ENCODE data around the gene ANKRD61.
A peak's percentile ranks its signal among the peaks of the same experiment; 100 is the strongest.
"Not testable (repeated sequence)": the region's sequence is repeated elsewhere in the genome, so short reads cannot be mapped to it uniquely, and the experiment has no call there.

Gene ANKRD61

GRCh38 chr7:6030988-6031387 is at the start of gene ANKRD61:
Gene ANKRD61 (plus strand): TSS chr7:6031376. CDS start chr7:6031376, 0 bp downstream.
- FAIRE-seq: no peak

- FAIRE-seq: not testable (repeated sequence)
Observed at GRCh38 chr7:5987061-5987460, 44.1 kb upstream of the ANKRD61 start.

- FAIRE-seq: peak; percentile 95
Observed at GRCh38 chr7:5997210-5997808, 33.9 kb upstream of the ANKRD61 start.

- no peak for FAIRE-seq
Observed at GRCh38 chr7:6007386-6007785, 23.8 kb upstream of the ANKRD61 start.

- not testable (repeated sequence) for FAIRE-seq
Observed at GRCh38 chr7:6007835-6008590, 23.2 kb upstream of the ANKRD61 start.

- FAIRE-seq: peak; percentile 94
Observed at GRCh38 chr7:6008668-6009611, 22.2 kb upstream of the ANKRD61 start, which contains the start of the genes AIMP2 and PMS2. Gene AIMP2 (plus strand): TSS chr7:6009272. CDS start chr7:6009364, 92 bp downstream. Gene PMS2 (minus strand): TSS chr7:6009049. CDS start chr7:6009019, 30 bp downstream.

- FAIRE-seq: not testable (repeated sequence)
Observed at GRCh38 chr7:6010370-6010769, 20.8 kb upstream of the ANKRD61 start.

GRCh38 chr7:6011541-6011940 is 19.6 kb upstream of the ANKRD61 start:
- FAIRE-seq: no peak

- no peak for FAIRE-seq
Observed at GRCh38 chr7:6012355-6013104, 18.6 kb upstream of the ANKRD61 start.

- no peak for FAIRE-seq
Observed at GRCh38 chr7:6015917-6016652, 15.1 kb upstream of the ANKRD61 start.

- no peak for FAIRE-seq
Observed at GRCh38 chr7:6016653-6016966, 14.6 kb upstream of the ANKRD61 start.

- FAIRE-seq: no peak
Observed at GRCh38 chr7:6020371-6021286, 10.5 kb upstream of the ANKRD61 start.

GRCh38 chr7:6022707-6023106 is 8.5 kb upstream of the ANKRD61 start:
- FAIRE-seq: no peak

GRCh38 chr7:6023974-6024435 is 7.2 kb upstream of the ANKRD61 start:
- FAIRE-seq: no peak

GRCh38 chr7:6026011-6026819 is 5.0 kb upstream of the ANKRD61 start:
- FAIRE-seq: no peak

GRCh38 chr7:6026820-6027311 is 4.3 kb upstream of the ANKRD61 start:
- FAIRE-seq: no peak

- no peak for FAIRE-seq
Observed at GRCh38 chr7:6027806-6028365, 3.3 kb upstream of the ANKRD61 start.

GRCh38 chr7:6028563-6028962 is 2.6 kb upstream of the ANKRD61 start:
- FAIRE-seq: no peak

- FAIRE-seq: no peak
Observed at GRCh38 chr7:6031567-6031966, 391 bp downstream of the ANKRD61 start.

Measured in endometrium (tissue), 2 donors.